T47D (cell line): ENCODE measurements around the gene OTOGL.
A peak's percentile ranks its signal among the peaks of the same experiment; 100 is the strongest.

ENCODE experiments used
- DNase-seq, 2 experiments: peaks; one replicate each; pipeline versions ENCODE4 v3.0.0 to v3.0.0-alpha.2; 2011 to 2012; ENCODE audit warnings: low read depth in 1 of 2, low spot score in 1 of 2
- JUND ChIP-seq: IDR thresholded peaks from 2 replicates; pipeline ENCODE4 v1.6.1; 2012; ENCODE audit warnings: low read depth
- in situ Hi-C: cut with HindIII; loops from 2 replicates; pipeline ENCODE4 v1.10.0; 2016; ENCODE audit warnings: low sequenced_read_pairs, low pct_unique_long_range_greater_than_20kb

The OTOGL gene

DNA sequence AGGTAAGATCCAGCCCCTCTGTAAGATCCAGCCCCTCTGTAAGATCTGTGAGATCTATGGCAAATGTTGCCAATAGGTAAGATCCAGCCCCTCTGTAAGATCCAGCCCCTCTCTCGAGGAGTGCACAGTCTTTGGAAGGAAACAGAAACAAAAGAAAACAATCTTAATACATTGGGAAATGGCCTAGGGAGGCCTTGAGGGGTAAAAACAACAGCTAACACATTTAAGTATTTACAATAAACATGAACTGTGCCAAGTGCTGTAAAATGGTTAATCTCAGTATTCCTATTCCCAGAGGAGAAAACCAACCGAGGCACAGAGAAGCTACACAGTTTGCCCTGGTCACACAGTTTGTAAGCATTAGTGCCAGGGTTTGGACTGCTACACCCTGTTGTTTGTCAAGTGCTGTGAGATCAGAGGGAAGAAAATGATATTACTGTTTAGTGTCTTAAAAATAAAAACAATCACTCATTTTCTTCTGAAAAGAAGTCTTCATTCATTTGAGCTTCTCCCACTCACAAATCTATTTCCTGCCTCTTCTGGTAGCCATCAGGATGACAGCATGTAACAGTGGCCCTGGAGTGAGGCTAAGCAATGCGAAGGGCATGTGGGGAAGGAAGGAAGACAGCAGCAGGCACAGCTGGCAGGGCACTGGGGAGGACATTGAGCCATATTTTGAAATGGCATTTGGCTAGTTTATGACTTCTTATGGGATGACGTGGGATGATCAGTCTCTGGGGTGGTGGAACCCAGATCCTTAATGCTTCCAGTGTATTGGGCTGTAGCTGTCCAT is 226.0 kb downstream of the OTOGL start:
- DNase-seq: peak in 1 of 2 experiments; percentile 26
- in situ Hi-C loops: no loop called here
- TF ChIP-seq JUND: no peak

- in situ Hi-C loops: no loop called here
- no peak for DNase-seq
- TF ChIP-seq JUND: no peak
Observed at GRCh38 chr12:80332827-80333226, 233.5 kb downstream of the OTOGL start.

- in situ Hi-C loops: no loop called here
- no peak for TF ChIP-seq JUND
- DNase-seq: no peak
Observed at GRCh38 chr12:80352474-80352873, 253.1 kb downstream of the OTOGL start.

- DNase-seq: peak in 1 of 2 experiments; percentile 83
- no peak for TF ChIP-seq JUND
- in situ Hi-C loops: no loop called here
Observed at GRCh38 chr12:80353254-80353653, 253.9 kb downstream of the OTOGL start.

GRCh38 chr12:80356097-80356496 is 256.8 kb downstream of the OTOGL start:
- no peak for TF ChIP-seq JUND
- DNase-seq: no peak
- in situ Hi-C loops: no loop called here

DNA sequence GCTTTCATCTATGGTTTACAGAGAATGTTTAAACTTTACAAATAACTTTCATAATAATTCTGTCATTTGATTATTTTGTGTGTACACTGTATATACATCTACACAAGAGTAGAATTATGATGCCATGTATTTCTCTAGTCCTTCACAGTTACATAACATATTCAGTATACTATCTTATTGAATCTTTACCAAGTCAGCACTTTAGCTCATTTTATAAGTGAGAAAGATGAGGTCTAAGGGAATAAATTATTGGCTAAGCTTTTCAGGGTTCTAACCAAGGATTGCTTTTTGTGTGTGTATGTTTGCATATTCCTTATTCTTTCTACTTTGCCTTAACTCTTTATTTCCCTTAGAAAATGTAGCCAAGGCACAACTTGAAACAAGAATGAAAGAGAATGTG is 260.4 kb downstream of the OTOGL start:
- no peak for DNase-seq
- no peak for TF ChIP-seq JUND
- in situ Hi-C loops: no loop called here

- DNase-seq: no peak
- in situ Hi-C loops: no loop called here
- no peak for TF ChIP-seq JUND
Observed at GRCh38 chr12:80364056-80364455, 264.7 kb downstream of the OTOGL start.

DNA sequence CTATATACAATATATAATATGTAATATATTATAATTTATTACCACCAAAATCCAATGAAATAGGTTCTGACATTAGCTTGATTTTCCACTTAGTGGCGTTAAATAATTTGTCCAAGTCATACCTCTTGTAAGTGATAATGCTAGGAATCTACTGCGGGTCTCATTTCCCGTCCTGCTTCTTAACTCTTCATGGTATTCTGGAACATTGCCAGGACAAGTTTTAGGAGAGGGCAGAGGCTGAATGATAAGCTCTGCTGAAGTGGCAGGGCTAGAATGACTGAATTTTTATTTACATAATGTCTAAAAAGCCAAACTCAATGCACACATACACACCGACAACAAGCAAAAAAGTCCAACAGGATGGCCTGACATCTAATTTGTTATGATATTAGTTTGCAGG is 274.3 kb downstream of the OTOGL start:
- no peak for DNase-seq
- TF ChIP-seq JUND: no peak
- in situ Hi-C loops: no loop called here

DNA sequence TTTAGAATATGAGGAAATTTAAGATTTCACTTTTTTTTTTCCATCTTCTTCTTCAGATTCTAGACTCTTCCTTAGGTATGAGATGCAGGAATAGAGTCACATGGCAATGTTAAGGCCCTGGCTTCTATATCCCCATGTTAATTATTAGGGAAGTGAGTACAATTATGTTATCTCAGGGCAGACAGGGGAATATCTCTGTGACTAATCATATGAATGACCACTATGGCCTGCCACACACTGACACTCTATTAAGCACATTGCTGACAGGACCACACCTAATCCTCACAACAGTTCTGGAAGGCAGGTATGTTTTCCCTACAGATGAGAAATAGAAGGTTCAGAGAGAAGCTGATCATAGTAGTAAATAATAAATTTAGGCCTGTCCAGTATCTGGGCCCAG is 275.3 kb downstream of the OTOGL start:
- TF ChIP-seq JUND: no peak
- in situ Hi-C loops: no loop called here
- DNase-seq: no peak

- in situ Hi-C loops: no loop called here
- no peak for DNase-seq
- no peak for TF ChIP-seq JUND
Observed at GRCh38 chr12:80377140-80377794, 277.9 kb downstream of the OTOGL start.

GRCh38 chr12:80381121-80381520 is 281.8 kb downstream of the OTOGL start:
- DNase-seq: no peak
- TF ChIP-seq JUND: no peak
- in situ Hi-C loops: no loop called here

GRCh38 chr12:80382254-80382653 is 282.9 kb downstream of the OTOGL start:
- no peak for DNase-seq
- no peak for TF ChIP-seq JUND

DNA sequence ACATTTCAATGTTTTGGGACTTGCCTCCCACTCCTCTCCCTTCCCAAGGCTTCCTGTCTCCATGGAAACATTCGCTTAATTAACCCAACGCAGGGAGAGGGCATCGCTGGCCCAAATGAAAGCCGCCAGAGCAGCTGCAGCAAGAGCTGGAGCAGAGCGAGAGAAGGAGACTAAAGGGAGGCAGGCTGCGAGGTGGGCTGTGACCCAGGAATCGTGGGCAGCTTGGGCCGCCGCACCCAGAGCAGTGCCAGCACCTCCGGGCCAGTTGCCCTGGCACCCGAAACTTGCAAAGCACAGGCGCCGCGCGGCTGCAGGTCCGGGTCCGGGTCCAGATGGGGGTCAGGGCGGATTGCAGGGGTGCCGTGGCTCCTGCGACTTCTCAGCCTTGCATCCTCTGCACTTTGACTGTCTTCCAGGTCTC is 301.2 kb downstream of the OTOGL start:
- TF ChIP-seq JUND: no peak
- in situ Hi-C loops: no loop called here
- no peak for DNase-seq

More at GRCh38 chr12:80382254-80382653, 282.9 kb downstream of the OTOGL start:
- in situ Hi-C loops: no loop called here
